Neural progenitor cell (in vitro differentiated cells): ENCODE measurements around the gene GLMP. TPM values are rescaled to one million over a fixed set of nuclear protein-coding genes. Genes with fewer than 3 reads are reported as not detected.

Source experiments
- DNase-seq: peaks from one replicate; pipeline ENCODE4 v3.0.0-alpha.2; 2016; ENCODE audit warnings: low spot score
- H2AFZ ChIP-seq: fragments of 200-600 bp; sonication (generic); replicated peaks from 2 replicates; pipeline ENCODE4 v1.6.1; 2016; ENCODE audit warnings: antibody characterized with exemption
- H3F3A ChIP-seq: fragments of 200-600 bp; sonication (generic); 2 replicates; pipeline ENCODE4 v1.6.1; 2016; ENCODE audit warnings: antibody characterized with exemption, low read depth
- H3K27ac ChIP-seq: fragments of 200-600 bp; sonication (generic); 2 replicates; pipeline ENCODE4 v1.5.1; 2016; ENCODE audit warnings: mild to moderate bottlenecking
- H3K27me3 ChIP-seq: fragments of 200-600 bp; sonication (generic); 2 replicates; pipeline ENCODE4 v1.6.1; 2016; ENCODE audit warnings: mild to moderate bottlenecking, moderate library complexity
- H3K36me3 ChIP-seq: fragments of 200-600 bp; sonication (generic); 2 replicates; pipeline ENCODE4 v1.5.1; 2016
- H3K4me1 ChIP-seq: fragments of 200-600 bp; sonication (generic); 2 replicates; pipeline ENCODE4 v1.6.1; 2016; ENCODE audit warnings: mixed run types
- H3K4me2 ChIP-seq: fragments of 200-600 bp; sonication (generic); 2 replicates; pipeline ENCODE4 v1.6.1; 2016
- H3K4me3 ChIP-seq: fragments of 200-600 bp; sonication (generic); 2 replicates; pipeline ENCODE4 v1.5.1; 2016
- H3K79me2 ChIP-seq: fragments of 200-600 bp; sonication (generic); 2 replicates; pipeline ENCODE4 v1.6.1; 2016; ENCODE audit warnings: low read depth
- H3K9ac ChIP-seq: fragments of 200-600 bp; sonication (generic); 2 replicates; pipeline ENCODE4 v1.6.1; 2016
- H3K9me3 ChIP-seq: fragments of 200-600 bp; sonication (generic); 2 replicates; pipeline ENCODE4 v1.5.1; 2016; ENCODE audit warnings: low read depth
- H4K20me1 ChIP-seq: fragments of 200-600 bp; sonication (generic); 2 replicates; pipeline ENCODE4 v1.6.1; 2016; ENCODE audit warnings: low read depth
- H3K27ac Mint-ChIP-seq: 3 replicates; pipeline ENCODE4 v1.8.0; 2021; ENCODE audit warnings: mixed read lengths
- H3K27me3 Mint-ChIP-seq: 2 replicates; pipeline ENCODE4 v1.8.0; 2022; ENCODE audit warnings: low read depth, mild to moderate bottlenecking, inconsistent platforms, moderate library complexity, mixed read lengths; ENCODE audit not compliant: insufficient read depth
- H3K36me3 Mint-ChIP-seq: 3 replicates; pipeline ENCODE4 v1.8.0; 2021; ENCODE audit warnings: mixed read lengths
- H3K4me1 Mint-ChIP-seq: 3 replicates; pipeline ENCODE4 v1.8.0; 2021; ENCODE audit warnings: mixed read lengths
- H3K4me3 Mint-ChIP-seq: 3 replicates; pipeline ENCODE4 v1.8.0; 2021; ENCODE audit warnings: mild to moderate bottlenecking, moderate library complexity, mixed read lengths
- H3K9me3 Mint-ChIP-seq: 3 replicates; pipeline ENCODE4 v1.8.0; 2020; ENCODE audit warnings: mixed read lengths
- EZH2 ChIP-seq: fragments of 200-600 bp; sonication (generic); IDR thresholded peaks from 2 replicates; pipeline ENCODE4 v1.6.1; 2017; ENCODE audit warnings: antibody characterized with exemption, mild to moderate bottlenecking, moderate library complexity
- EZH2phosphoT487 ChIP-seq: fragments of 200-600 bp; sonication (generic); IDR thresholded peaks from 2 replicates; pipeline ENCODE4 v1.6.1; 2017; ENCODE audit warnings: antibody characterized with exemption
- total RNA-seq: library from RNA; depleted of rRNA; stranded (reverse); fragments of >200 nt; gene quantifications from 2 replicates; pipeline ENCODE4 v1.2.3, GENCODE V29; 2015; ENCODE audit warnings: low replicate concordance
- TF ChIP-seq, protein P1 (sequence below): fragments of 200-600 bp; sonication (generic); IDR thresholded peaks from 2 replicates; pipeline ENCODE4 v1.5.1; 2017; ENCODE audit warnings: antibody characterized with exemption, mild to moderate bottlenecking

Gene GLMP
- total RNA-seq, 1 donor from 2014 or later, result 38.7 TPM

DNA sequence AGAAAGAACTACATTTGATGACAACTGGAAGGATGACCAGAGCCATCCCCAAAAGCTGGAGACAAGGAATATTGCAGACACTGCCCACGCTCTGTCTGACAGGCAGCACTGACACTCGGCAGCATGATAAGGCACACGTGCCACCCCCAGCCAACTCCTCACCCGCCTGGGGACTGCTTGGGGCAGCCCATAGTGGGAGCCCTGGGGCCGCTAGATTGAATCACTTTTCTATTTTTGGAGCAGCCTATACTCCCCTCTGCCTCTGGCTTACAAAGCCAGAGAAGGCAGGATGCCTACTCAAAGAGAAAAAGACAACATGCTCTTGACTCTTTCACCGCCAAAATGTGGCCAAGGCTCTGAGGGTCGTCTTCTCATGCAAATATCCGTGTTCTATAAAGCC is 14.2 kb downstream of the GLMP start:
- Histone ChIP-seq H3K27ac (no peak overlapping the region), H3F3A (no peaks in the 10 kb centered on the region), H2AFZ (no peak overlapping the region), H3K9ac (peak overlapping the region; percentile 98), H3K36me3 (peaks cover 9% of the 10 kb centered on the region), H3K79me2 (peaks cover 51% of the 10 kb centered on the region), H3K4me1 (peaks cover 14% of the 10 kb centered on the region), H4K20me1 (peaks cover 34% of the 10 kb centered on the region), H3K4me2 (peak overlapping the region; percentile 85), H3K9me3 (no peaks in the 10 kb centered on the region), H3K27me3 (no peaks in the 10 kb centered on the region), H3K4me3 (peak overlapping the region; percentile 86)
- peak overlapping the region; percentile 90 for H3K4me3 Mint-ChIP-seq
- TF ChIP-seq, protein P1, sequence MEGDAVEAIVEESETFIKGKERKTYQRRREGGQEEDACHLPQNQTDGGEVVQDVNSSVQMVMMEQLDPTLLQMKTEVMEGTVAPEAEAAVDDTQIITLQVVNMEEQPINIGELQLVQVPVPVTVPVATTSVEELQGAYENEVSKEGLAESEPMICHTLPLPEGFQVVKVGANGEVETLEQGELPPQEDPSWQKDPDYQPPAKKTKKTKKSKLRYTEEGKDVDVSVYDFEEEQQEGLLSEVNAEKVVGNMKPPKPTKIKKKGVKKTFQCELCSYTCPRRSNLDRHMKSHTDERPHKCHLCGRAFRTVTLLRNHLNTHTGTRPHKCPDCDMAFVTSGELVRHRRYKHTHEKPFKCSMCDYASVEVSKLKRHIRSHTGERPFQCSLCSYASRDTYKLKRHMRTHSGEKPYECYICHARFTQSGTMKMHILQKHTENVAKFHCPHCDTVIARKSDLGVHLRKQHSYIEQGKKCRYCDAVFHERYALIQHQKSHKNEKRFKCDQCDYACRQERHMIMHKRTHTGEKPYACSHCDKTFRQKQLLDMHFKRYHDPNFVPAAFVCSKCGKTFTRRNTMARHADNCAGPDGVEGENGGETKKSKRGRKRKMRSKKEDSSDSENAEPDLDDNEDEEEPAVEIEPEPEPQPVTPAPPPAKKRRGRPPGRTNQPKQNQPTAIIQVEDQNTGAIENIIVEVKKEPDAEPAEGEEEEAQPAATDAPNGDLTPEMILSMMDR, result no peak
- TF ChIP-seq EZH2 (no peak), EZH2phosphoT487 (no peak)
- peak overlapping the region; percentile 83 for H3K27ac Mint-ChIP-seq
- peaks cover 9% of the 10 kb centered on the region for H3K36me3 Mint-ChIP-seq
- H3K9me3 Mint-ChIP-seq, result no peaks in the 10 kb centered on the region
- peaks cover 23% of the 10 kb centered on the region for H3K4me1 Mint-ChIP-seq
- peaks cover 2% of the 10 kb centered on the region for H3K27me3 Mint-ChIP-seq
- DNase-seq, result no peak

DNA sequence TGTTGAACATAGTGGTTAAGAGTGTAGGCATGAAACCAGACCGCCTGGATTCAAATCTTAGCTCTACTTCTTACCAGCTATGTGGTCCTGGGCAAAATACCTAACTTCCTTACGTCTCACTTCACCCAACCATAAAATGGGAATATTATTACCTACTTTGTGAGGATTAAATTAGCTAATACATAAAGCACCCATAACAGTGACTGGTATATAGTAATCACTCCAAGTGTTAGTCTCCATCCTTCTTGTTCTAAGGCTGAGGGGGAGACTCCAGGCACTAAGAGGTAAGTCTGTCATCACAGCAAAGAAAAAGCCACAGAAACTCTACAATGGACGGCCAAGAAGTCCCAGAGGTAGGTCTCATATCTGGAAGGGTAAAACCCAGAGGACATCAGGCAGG is 15.6 kb downstream of the GLMP start:
- Histone ChIP-seq H3K79me2 (peaks cover 51% of the 10 kb centered on the region), H3K9me3 (no peaks in the 10 kb centered on the region), H3K9ac (no peak overlapping the region), H4K20me1 (peaks cover 34% of the 10 kb centered on the region), H2AFZ (no peak overlapping the region), H3F3A (no peaks in the 10 kb centered on the region), H3K4me2 (no peak overlapping the region), H3K4me3 (no peak overlapping the region), H3K27me3 (no peaks in the 10 kb centered on the region), H3K36me3 (peaks cover 9% of the 10 kb centered on the region), H3K27ac (no peak overlapping the region), H3K4me1 (peaks cover 14% of the 10 kb centered on the region)
- H3K4me3 Mint-ChIP-seq, result peak overlapping the region; percentile 68
- no peaks in the 10 kb centered on the region for H3K9me3 Mint-ChIP-seq
- DNase-seq, result no peak
- H3K36me3 Mint-ChIP-seq, result peaks cover 9% of the 10 kb centered on the region
- TF ChIP-seq, protein P1, result no peak
- TF ChIP-seq EZH2phosphoT487 (no peak), EZH2 (no peak)
- H3K27me3 Mint-ChIP-seq, result peaks cover 2% of the 10 kb centered on the region
- H3K4me1 Mint-ChIP-seq, result peaks cover 23% of the 10 kb centered on the region
- no peak overlapping the region for H3K27ac Mint-ChIP-seq

- Mint-ChIP-seq H3K4me3 (no peak overlapping the region), H3K4me1 (peaks cover 11% of the 10 kb centered on the region), H3K27ac (no peak overlapping the region), H3K9me3 (no peaks in the 10 kb centered on the region), H3K36me3 (peaks cover 29% of the 10 kb centered on the region), H3K27me3 (no peaks in the 10 kb centered on the region)
- H4K20me1 ChIP-seq, result peaks cover 33% of the 10 kb centered on the region
- TF ChIP-seq EZH2 (no peak), EZH2phosphoT487 (no peak)
- TF ChIP-seq, protein P1, result no peak
- no peak overlapping the region for H3K27ac ChIP-seq
- no peak for DNase-seq
- H3K9me3 ChIP-seq, result no peaks in the 10 kb centered on the region
- H3K79me2 ChIP-seq, result peaks cover 41% of the 10 kb centered on the region
- H3K27me3 ChIP-seq, result no peaks in the 10 kb centered on the region
- no peak overlapping the region for H3K4me3 ChIP-seq
- no peak overlapping the region for H2AFZ ChIP-seq
- H3K4me1 ChIP-seq, result peaks cover 8% of the 10 kb centered on the region
- H3K36me3 ChIP-seq, result peaks cover 14% of the 10 kb centered on the region
- no peaks in the 10 kb centered on the region for H3F3A ChIP-seq
- no peak overlapping the region for H3K4me2 ChIP-seq
- H3K9ac ChIP-seq, result no peak overlapping the region
These were observed 18.5 kb downstream of the GLMP start for GRCh38 chr1:156276966-156277381.
